Sigmoid colon (tissue), 4 donors: ENCODE measurements around the gene GFM1.

Source experiments
- POLR2A ChIP-seq, 2 donors: fragments of 450-650 bp; IDR thresholded peaks; one replicate each; pipeline ENCODE4 v1.6.1; 2016; ENCODE audit warnings: antibody characterized with exemption in 2 of 2, mild to moderate bottlenecking in 2 of 2, moderate library complexity in 2 of 2
- POLR2AphosphoS5 ChIP-seq, 4 donors: sonication (generic); formaldehyde crosslinking; IDR thresholded peaks; one replicate each; pipeline ENCODE4 v1.6.1; 2017; ENCODE audit warnings: antibody characterized with exemption in 4 of 4
- TF ChIP-seq, protein P1 (sequence below), 4 experiments: fragments of 450-650 bp in 3 of 4; fragments of 200-600 bp in 1 of 4; IDR thresholded peaks; one replicate each; pipeline ENCODE4 v1.5.1; 2016 to 2019; ENCODE audit warnings: antibody characterized with exemption in 4 of 4, mild to moderate bottlenecking in 3 of 4, moderate library complexity in 2 of 4

DNA sequence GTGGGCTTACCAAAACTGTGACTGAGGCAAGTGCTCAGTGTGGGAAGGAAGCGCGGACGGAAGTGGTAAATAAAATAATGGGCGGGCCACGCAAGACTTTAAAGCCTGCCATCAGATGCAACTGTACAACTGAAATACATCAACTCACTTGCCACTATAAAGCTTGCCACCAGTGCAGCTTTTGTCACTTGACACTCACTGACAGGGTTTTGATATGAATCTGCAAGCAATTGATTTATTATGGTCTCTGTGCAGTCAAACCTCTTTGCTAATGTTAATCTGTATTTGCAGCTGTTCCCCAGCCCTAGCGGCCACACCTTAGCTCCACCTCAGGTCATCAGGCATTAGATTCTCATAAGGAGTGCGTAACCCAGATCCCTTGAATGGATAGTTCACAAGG, 2.3 kb upstream of the GFM1 start:
- TF ChIP-seq, protein P1, sequence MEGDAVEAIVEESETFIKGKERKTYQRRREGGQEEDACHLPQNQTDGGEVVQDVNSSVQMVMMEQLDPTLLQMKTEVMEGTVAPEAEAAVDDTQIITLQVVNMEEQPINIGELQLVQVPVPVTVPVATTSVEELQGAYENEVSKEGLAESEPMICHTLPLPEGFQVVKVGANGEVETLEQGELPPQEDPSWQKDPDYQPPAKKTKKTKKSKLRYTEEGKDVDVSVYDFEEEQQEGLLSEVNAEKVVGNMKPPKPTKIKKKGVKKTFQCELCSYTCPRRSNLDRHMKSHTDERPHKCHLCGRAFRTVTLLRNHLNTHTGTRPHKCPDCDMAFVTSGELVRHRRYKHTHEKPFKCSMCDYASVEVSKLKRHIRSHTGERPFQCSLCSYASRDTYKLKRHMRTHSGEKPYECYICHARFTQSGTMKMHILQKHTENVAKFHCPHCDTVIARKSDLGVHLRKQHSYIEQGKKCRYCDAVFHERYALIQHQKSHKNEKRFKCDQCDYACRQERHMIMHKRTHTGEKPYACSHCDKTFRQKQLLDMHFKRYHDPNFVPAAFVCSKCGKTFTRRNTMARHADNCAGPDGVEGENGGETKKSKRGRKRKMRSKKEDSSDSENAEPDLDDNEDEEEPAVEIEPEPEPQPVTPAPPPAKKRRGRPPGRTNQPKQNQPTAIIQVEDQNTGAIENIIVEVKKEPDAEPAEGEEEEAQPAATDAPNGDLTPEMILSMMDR (IDR thresholded peaks at IDR 0.05), result no peak
- TF ChIP-seq POLR2A (IDR thresholded peaks at IDR 0.05) (no peak), POLR2AphosphoS5 (IDR thresholded peaks at IDR 0.05) (no peak)
